GM18511 (cell line): Measurements from ENCODE around the gene OCLN.
"Not testable (repeated sequence)": the region's sequence is repeated elsewhere in the genome, so short reads cannot be mapped to it uniquely, and the experiment has no call there.

Experiments
- ATAC-seq: cut with Tn5 transposase; IDR thresholded peaks from one replicate; pipeline ENCODE4 v1.9.1; 2021; ENCODE audit warnings: mild to moderate bottlenecking, moderate library complexity; ENCODE audit not compliant: unreplicated experiment

Gene OCLN

GRCh38 chr5:69489246-69489645, 3.3 kb upstream of the OCLN start:
- ATAC-seq, result no peak

- no peak for ATAC-seq
Measured at GRCh38 chr5:69491027-69491426, 1.6 kb upstream of the OCLN start.

GRCh38 chr5:69491838-69492390, 676 bp upstream of the OCLN start:
- no peak for ATAC-seq

GRCh38 chr5:69492923-69493395, 369 bp downstream of the OCLN start:
- ATAC-seq, result peak; percentile 62

- peak; percentile 54 for ATAC-seq
Measured at GRCh38 chr5:69493396-69494133, 975 bp downstream of the OCLN start.

GRCh38 chr5:69494452-69494851, 1.9 kb downstream of the OCLN start:
- ATAC-seq, result no peak

GRCh38 chr5:69497006-69497520, 4.5 kb downstream of the OCLN start:
- no peak for ATAC-seq

GRCh38 chr5:69498384-69498783, 5.8 kb downstream of the OCLN start:
- ATAC-seq, result no peak

- ATAC-seq, result no peak
Measured at GRCh38 chr5:69502367-69502766, 9.8 kb downstream of the OCLN start.

GRCh38 chr5:69502767-69503488, 10.3 kb downstream of the OCLN start:
- no peak for ATAC-seq

GRCh38 chr5:69504036-69504435, 11.4 kb downstream of the OCLN start:
- ATAC-seq, result no peak

- ATAC-seq, result no peak
Measured at GRCh38 chr5:69505306-69505705, 12.7 kb downstream of the OCLN start.

GRCh38 chr5:69509212-69509611, 16.6 kb downstream of the OCLN start:
- ATAC-seq, result no peak

GRCh38 chr5:69510694-69511093, 18.1 kb downstream of the OCLN start:
- ATAC-seq, result no peak

GRCh38 chr5:69512740-69513260, 20.2 kb downstream of the OCLN start:
- ATAC-seq, result no peak

GRCh38 chr5:69515570-69515969, 23.0 kb downstream of the OCLN start:
- not testable (repeated sequence) for ATAC-seq

- ATAC-seq, result no peak
Measured at GRCh38 chr5:69516769-69517168, 24.2 kb downstream of the OCLN start.

GRCh38 chr5:69517763-69518212, 25.2 kb downstream of the OCLN start:
- ATAC-seq, result no peak

GRCh38 chr5:69519285-69519684, 26.7 kb downstream of the OCLN start:
- ATAC-seq, result no peak

GRCh38 chr5:69522035-69522434, 29.4 kb downstream of the OCLN start:
- ATAC-seq, result no peak

- no peak for ATAC-seq
Measured at GRCh38 chr5:69525490-69525889, 32.9 kb downstream of the OCLN start.
